H9 (cell line): ENCODE measurements around the gene NEDD4L. TPM values are rescaled to one million over a fixed set of nuclear protein-coding genes. Genes with fewer than 3 reads are reported as not detected.

ENCODE experiments used
- DNase-seq: peaks from one replicate; pipeline ENCODE4 v3.0.0-alpha.2; 2017
- H2AFZ ChIP-seq: one replicate; pipeline ENCODE4 v1.6.1; 2013; ENCODE audit warnings: mild to moderate bottlenecking, low read length, control low read depth, moderate library complexity
- H2AK5ac ChIP-seq: 2 replicates; pipeline ENCODE4 v1.6.1; 2013; ENCODE audit warnings: low read length, control low read depth, mixed read lengths; ENCODE audit not compliant: insufficient read length
- H2BK120ac ChIP-seq: one replicate; pipeline ENCODE4 v1.6.1; 2013; ENCODE audit warnings: low read depth, mild to moderate bottlenecking, low read length, control low read depth, inconsistent platforms; ENCODE audit not compliant: poor library complexity, severe bottlenecking
- H2BK12ac ChIP-seq: 2 replicates; pipeline ENCODE4 v1.6.1; 2013; ENCODE audit warnings: low read length, control low read depth, mixed read lengths, low read depth; ENCODE audit not compliant: insufficient read length
- H2BK15ac ChIP-seq: 2 replicates; pipeline ENCODE4 v1.6.1; 2013; ENCODE audit warnings: low read depth, low read length, control low read depth
- H2BK20ac ChIP-seq: one replicate; pipeline ENCODE4 v1.6.1; 2013; ENCODE audit warnings: low read depth, mild to moderate bottlenecking, low read length, control low read depth, inconsistent platforms; ENCODE audit not compliant: poor library complexity, severe bottlenecking
- H2BK5ac ChIP-seq: 2 replicates; pipeline ENCODE4 v1.6.1; 2013; ENCODE audit warnings: low read length, control low read depth, mixed read lengths; ENCODE audit not compliant: insufficient read length
- H3K14ac ChIP-seq: 2 replicates; pipeline ENCODE4 v1.6.1; 2013; ENCODE audit warnings: low read length, control low read depth; ENCODE audit not compliant: insufficient read depth
- H3K18ac ChIP-seq: 2 replicates; pipeline ENCODE4 v1.6.1; 2013; ENCODE audit warnings: low read depth, mild to moderate bottlenecking, mixed read lengths, low read length, control low read depth; ENCODE audit not compliant: insufficient read length
- H3K23ac ChIP-seq: 2 replicates; pipeline ENCODE4 v1.6.1; 2013; ENCODE audit warnings: low read length, control low read depth, mixed read lengths, low read depth; ENCODE audit not compliant: insufficient read length
- H3K23me2 ChIP-seq: 2 replicates; pipeline ENCODE4 v1.6.1; 2013; ENCODE audit warnings: low read depth, mild to moderate bottlenecking, mixed read lengths, low read length, control low read depth; ENCODE audit not compliant: insufficient read length, poor library complexity, severe bottlenecking
- H3K27ac ChIP-seq: 2 replicates; pipeline ENCODE4 v1.5.1; 2013; ENCODE audit warnings: low read length, control low read depth, mixed read lengths, low read depth; ENCODE audit not compliant: insufficient read length
- H3K27me3 ChIP-seq: 2 replicates; pipeline ENCODE4 v1.6.1; 2013; ENCODE audit warnings: low read length, control low read depth, inconsistent platforms; ENCODE audit not compliant: insufficient read depth
- H3K4ac ChIP-seq: 2 replicates; pipeline ENCODE4 v1.6.1; 2013; ENCODE audit warnings: low read depth, mild to moderate bottlenecking, control low read depth, inconsistent platforms, low read length, moderate library complexity
- H3K4me1 ChIP-seq: 2 replicates; pipeline ENCODE4 v1.6.1; 2013; ENCODE audit warnings: low read length, control low read depth, inconsistent platforms; ENCODE audit not compliant: insufficient read depth
- H3K4me2 ChIP-seq: 2 replicates; pipeline ENCODE4 v1.6.1; 2013; ENCODE audit warnings: low read length, control low read depth, mixed read lengths; ENCODE audit not compliant: insufficient read length, insufficient read depth
- H3K56ac ChIP-seq: 2 replicates; pipeline ENCODE4 v1.6.1; 2013; ENCODE audit warnings: low read depth, mild to moderate bottlenecking, mixed read lengths, low read length, control low read depth; ENCODE audit not compliant: insufficient read length
- H3K79me1 ChIP-seq: 2 replicates; pipeline ENCODE4 v1.6.1; 2013; ENCODE audit warnings: low read depth, mild to moderate bottlenecking, moderate library complexity, low read length, control low read depth, inconsistent platforms; ENCODE audit not compliant: insufficient read depth, poor library complexity, severe bottlenecking
- H3K79me2 ChIP-seq: 2 replicates; pipeline ENCODE4 v1.6.1; 2013; ENCODE audit warnings: low read length, control low read depth, inconsistent platforms; ENCODE audit not compliant: insufficient read depth
- H3K9ac ChIP-seq: 2 replicates; pipeline ENCODE4 v1.6.1; 2013; ENCODE audit warnings: low read length, control low read depth, mixed read lengths; ENCODE audit not compliant: insufficient read length; ENCODE audit errors: extremely low read depth
- H3K9me3 ChIP-seq: one replicate; pipeline ENCODE4 v1.6.1; 2013; ENCODE audit warnings: low read depth, low read length, inconsistent platforms; ENCODE audit not compliant: control insufficient read depth
- H3T11ph ChIP-seq: one replicate; pipeline ENCODE4 v1.6.1; 2013; ENCODE audit warnings: mild to moderate bottlenecking, low read length, control low read depth, inconsistent platforms
- H4K20me1 ChIP-seq: one replicate; pipeline ENCODE4 v1.6.1; 2013; ENCODE audit not compliant: control insufficient read depth, insufficient read length, insufficient read depth
- H4K5ac ChIP-seq: 2 replicates; pipeline ENCODE4 v1.6.1; 2013; ENCODE audit warnings: low read depth, mild to moderate bottlenecking, mixed read lengths, low read length, control low read depth; ENCODE audit not compliant: insufficient read length
- H4K8ac ChIP-seq: replicated peaks from 2 replicates; pipeline ENCODE4 v1.6.1; 2013; ENCODE audit warnings: low read length, control low read depth, mixed read lengths, low read depth; ENCODE audit not compliant: insufficient read length
- H4K91ac ChIP-seq: 2 replicates; pipeline ENCODE4 v1.6.1; 2013; ENCODE audit warnings: low read depth, mild to moderate bottlenecking, moderate library complexity, mixed read lengths, low read length, control low read depth; ENCODE audit not compliant: insufficient read length
- H3K27ac Mint-ChIP-seq, 3 experiments: 2 replicates in 2 of 3; 3 replicates in 1 of 3; pipeline ENCODE4 v1.8.0; 2020 to 2021; ENCODE audit warnings: mixed read lengths in 3 of 3, mild to moderate bottlenecking in 1 of 3, moderate library complexity in 1 of 3
- H3K27me3 Mint-ChIP-seq: 2 replicates; pipeline ENCODE4 v1.8.0; 2021; ENCODE audit warnings: low read depth, mild to moderate bottlenecking, moderate library complexity, mixed read lengths
- H3K36me3 Mint-ChIP-seq, 3 experiments: 2 replicates in 2 of 3; 3 replicates in 1 of 3; pipeline ENCODE4 v1.8.0; 2020 to 2021; ENCODE audit warnings: low read depth in 3 of 3, mixed read lengths in 3 of 3; ENCODE audit not compliant: insufficient read depth in 1 of 3
- H3K4me1 Mint-ChIP-seq, 2 experiments: 2 replicates each; pipeline ENCODE4 v1.8.0; 2020; ENCODE audit warnings: mixed read lengths in 2 of 2
- H3K4me3 Mint-ChIP-seq, 2 experiments: 2 replicates in 1 of 2; 3 replicates in 1 of 2; pipeline ENCODE4 v1.8.0; 2020 to 2021; ENCODE audit warnings: mild to moderate bottlenecking in 2 of 2, mixed read lengths in 2 of 2, moderate library complexity in 1 of 2
- H3K9me3 Mint-ChIP-seq, 2 experiments: 2 replicates in 1 of 2; 3 replicates in 1 of 2; pipeline ENCODE4 v1.8.0; 2020; ENCODE audit warnings: mild to moderate bottlenecking in 2 of 2, mixed read lengths in 2 of 2, moderate library complexity in 1 of 2
- WGBS: extraction: QIAGEN DNeasy Blood & Tissue Kit; methylation state at CpG from one replicate; pipeline ENCODE4 v1.1.7; 2013; ENCODE audit warnings: missing lambda C conversion rate, low lambda C conversion rate, mixed read lengths; ENCODE audit not compliant: insufficient read length; ENCODE audit errors: extremely low coverage; 5-methylcytosine and 5-hydroxymethylcytosine counted together
- total RNA-seq: library from RNA; stranded (reverse); gene quantifications from 2 replicates; pipeline ENCODE4 v1.2.1, GENCODE V29; 2021
- TF ChIP-seq, protein P1 (sequence below): fragments of 200-600 bp; sonication (generic); conservative IDR thresholded peaks from 3 replicates; pipeline ENCODE4 v1.8.0; 2021; ENCODE audit warnings: antibody characterized with exemption, mild to moderate bottlenecking

Gene NEDD4L
- total RNA-seq, 1 experiment from 2014 or later: 76.3 TPM

GRCh38 chr18:58101291-58101794 lies 57.3 kb downstream of the NEDD4L start:
- Histone ChIP-seq H3K9me3 (no peaks in the 10 kb centered on the region), H3K23ac (no peak overlapping the region), H4K20me1 (no peaks in the 10 kb centered on the region), H4K8ac (no peak overlapping the region), H2AFZ (no peak overlapping the region), H3K14ac (no peak overlapping the region), H3K18ac (no peak overlapping the region), H4K5ac (no peak overlapping the region), H3K4me2 (no peak overlapping the region), H4K91ac (no peak overlapping the region), H3K4me1 (peaks cover 13% of the 10 kb centered on the region; the same call in 1 of the 2 replicates), H2BK5ac (no peak overlapping the region), H3K23me2 (no peaks in the 10 kb centered on the region), H3K9ac (no peak overlapping the region), H3K27ac (no peak overlapping the region), H2BK20ac (no peak overlapping the region), H2BK12ac (no peak overlapping the region), H3K56ac (no peak overlapping the region), H3T11ph (no peak overlapping the region), H2BK15ac (no peak overlapping the region), H3K79me1 (no peaks in the 10 kb centered on the region), H2AK5ac (no peak overlapping the region), H2BK120ac (no peak overlapping the region), H3K79me2 (no peaks in the 10 kb centered on the region; the same call in 1 of the 2 replicates), H3K27me3 (no peaks in the 10 kb centered on the region), H3K4ac (no peak overlapping the region)
- no peaks in the 10 kb centered on the region for H3K27me3 Mint-ChIP-seq
- no CpG with 5 or more reads among the region's 10 CpGs for WGBS
- no peak for DNase-seq
- no peaks in the 10 kb centered on the region for H3K9me3 Mint-ChIP-seq
- H3K4me3 Mint-ChIP-seq: peak overlapping the region in 1 of 2 experiments; percentile 15; a peak in 1 of 5 replicates
- H3K36me3 Mint-ChIP-seq: no peaks in the 10 kb centered on the region
- peak overlapping the region in 2 of 3 experiments; percentile 13 to 80; a peak in 4 of 7 replicates for H3K27ac Mint-ChIP-seq
- TF ChIP-seq, protein P1, sequence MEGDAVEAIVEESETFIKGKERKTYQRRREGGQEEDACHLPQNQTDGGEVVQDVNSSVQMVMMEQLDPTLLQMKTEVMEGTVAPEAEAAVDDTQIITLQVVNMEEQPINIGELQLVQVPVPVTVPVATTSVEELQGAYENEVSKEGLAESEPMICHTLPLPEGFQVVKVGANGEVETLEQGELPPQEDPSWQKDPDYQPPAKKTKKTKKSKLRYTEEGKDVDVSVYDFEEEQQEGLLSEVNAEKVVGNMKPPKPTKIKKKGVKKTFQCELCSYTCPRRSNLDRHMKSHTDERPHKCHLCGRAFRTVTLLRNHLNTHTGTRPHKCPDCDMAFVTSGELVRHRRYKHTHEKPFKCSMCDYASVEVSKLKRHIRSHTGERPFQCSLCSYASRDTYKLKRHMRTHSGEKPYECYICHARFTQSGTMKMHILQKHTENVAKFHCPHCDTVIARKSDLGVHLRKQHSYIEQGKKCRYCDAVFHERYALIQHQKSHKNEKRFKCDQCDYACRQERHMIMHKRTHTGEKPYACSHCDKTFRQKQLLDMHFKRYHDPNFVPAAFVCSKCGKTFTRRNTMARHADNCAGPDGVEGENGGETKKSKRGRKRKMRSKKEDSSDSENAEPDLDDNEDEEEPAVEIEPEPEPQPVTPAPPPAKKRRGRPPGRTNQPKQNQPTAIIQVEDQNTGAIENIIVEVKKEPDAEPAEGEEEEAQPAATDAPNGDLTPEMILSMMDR: no peak
- peaks cover 69 to 73% of the 10 kb centered on the region in 2 experiments for H3K4me1 Mint-ChIP-seq
